Type B pancreatic cell (in vitro differentiated cells): ENCODE results near the gene ARHGAP8. TPM values are rescaled to one million over a fixed set of nuclear protein-coding genes. Genes with fewer than 3 reads are reported as not detected.

Experiments used
- DNase-seq: peaks from one replicate; pipeline ENCODE4 v3.0.0; 2021; ENCODE audit warnings: mixed read lengths; ENCODE audit not compliant: unreplicated experiment; ENCODE audit errors: extremely low spot score
- H3K27ac Mint-ChIP-seq: 2 replicates; pipeline ENCODE4 v1.8.0; 2021; ENCODE audit warnings: mild to moderate bottlenecking, mixed read lengths
- H3K27me3 Mint-ChIP-seq: 2 replicates; pipeline ENCODE4 v1.8.0; 2021; ENCODE audit warnings: mixed read lengths
- H3K36me3 Mint-ChIP-seq: 2 replicates; pipeline ENCODE4 v1.8.0; 2021; ENCODE audit warnings: mixed read lengths
- H3K4me1 Mint-ChIP-seq: one replicate; pipeline ENCODE4 v1.8.0; 2021; ENCODE audit warnings: mixed read lengths; ENCODE audit not compliant: unreplicated experiment
- H3K4me3 Mint-ChIP-seq: 2 replicates; pipeline ENCODE4 v1.8.0; 2021; ENCODE audit warnings: mild to moderate bottlenecking, mixed read lengths
- H3K9me3 Mint-ChIP-seq: 2 replicates; pipeline ENCODE4 v1.8.0; 2021; ENCODE audit warnings: mixed read lengths
- CTCF ChIP-seq: fragments of 200-600 bp; sonication (generic); conservative IDR thresholded peaks from 2 replicates; pipeline ENCODE4 v1.5.0; 2021; ENCODE audit warnings: antibody characterized with exemption, mild to moderate bottlenecking
- total RNA-seq: library from RNA; stranded (reverse); gene quantifications from 2 replicates; pipeline ENCODE4 v1.2.1, GENCODE V29; 2021; ENCODE audit warnings: low replicate concordance

The ARHGAP8 gene
- total RNA-seq, 1 donor from 2014 or later: 18.0 TPM

GRCh38 chr22:44759001-44759400 lies 6.6 kb downstream of the ARHGAP8 start:
- DNase-seq: no peak
- Mint-ChIP-seq H3K27ac (peak overlapping the region; percentile 25), H3K27me3 (peaks cover under 1% of the 10 kb centered on the region), H3K36me3 (no peaks in the 10 kb centered on the region), H3K9me3 (no peaks in the 10 kb centered on the region), H3K4me3 (no peak overlapping the region), H3K4me1 (peaks cover 36% of the 10 kb centered on the region)
- TF ChIP-seq CTCF: no peak

- Mint-ChIP-seq H3K4me3 (peak overlapping the region; percentile 44), H3K9me3 (no peaks in the 10 kb centered on the region), H3K4me1 (peaks cover 40% of the 10 kb centered on the region), H3K27ac (no peak overlapping the region), H3K36me3 (no peaks in the 10 kb centered on the region), H3K27me3 (no peaks in the 10 kb centered on the region)
- no peak for DNase-seq
- TF ChIP-seq CTCF: no peak
Measured at GRCh38 chr22:44759430-44760310, 7.3 kb downstream of the ARHGAP8 start.

- no peak overlapping the region for H3K27ac Mint-ChIP-seq
- no peaks in the 10 kb centered on the region for H3K36me3 Mint-ChIP-seq
- DNase-seq: no peak
- H3K4me1 Mint-ChIP-seq: peaks cover 37% of the 10 kb centered on the region
- no peaks in the 10 kb centered on the region for H3K9me3 Mint-ChIP-seq
- H3K4me3 Mint-ChIP-seq: no peak overlapping the region
- no peak for TF ChIP-seq CTCF
- no peaks in the 10 kb centered on the region for H3K27me3 Mint-ChIP-seq
Measured at GRCh38 chr22:44760476-44760875, 8.1 kb downstream of the ARHGAP8 start.

GRCh38 chr22:44761025-44761424 lies 8.7 kb downstream of the ARHGAP8 start:
- no peaks in the 10 kb centered on the region for H3K27me3 Mint-ChIP-seq
- TF ChIP-seq CTCF: no peak
- no peak for DNase-seq
- no peaks in the 10 kb centered on the region for H3K9me3 Mint-ChIP-seq
- H3K36me3 Mint-ChIP-seq: no peaks in the 10 kb centered on the region
- no peak overlapping the region for H3K4me3 Mint-ChIP-seq
- H3K4me1 Mint-ChIP-seq: peaks cover 32% of the 10 kb centered on the region
- H3K27ac Mint-ChIP-seq: no peak overlapping the region

GRCh38 chr22:44764373-44764772 lies 12.0 kb downstream of the ARHGAP8 start:
- DNase-seq: no peak
- Mint-ChIP-seq H3K4me1 (peaks cover 15% of the 10 kb centered on the region), H3K9me3 (no peaks in the 10 kb centered on the region), H3K27ac (no peak overlapping the region), H3K4me3 (no peak overlapping the region), H3K36me3 (peaks cover 3% of the 10 kb centered on the region), H3K27me3 (no peaks in the 10 kb centered on the region)
- TF ChIP-seq CTCF: no peak
